GM12878 (cell line): ENCODE results near the gene KCNIP2. TPM values are rescaled to one million over a fixed set of nuclear protein-coding genes. Genes with fewer than 3 reads are reported as not detected.

ENCODE experiments used
- BACH1 ChIP-seq: fragments of 450-650 bp; IDR thresholded peaks from 2 replicates; pipeline ENCODE4 v1.6.1; 2017; ENCODE audit warnings: mild to moderate bottlenecking, borderline replicate concordance
- EED ChIP-seq: sonication (generic); IDR thresholded peaks from 2 replicates; pipeline ENCODE4 v1.6.1; 2016; ENCODE audit warnings: antibody characterized with exemption, low read depth
- NFYA ChIP-seq: IDR thresholded peaks from 2 replicates; pipeline ENCODE4 v1.6.1; 2011; ENCODE audit warnings: low read depth, mild to moderate bottlenecking, low read length, improper control_type of control experiment, borderline replicate concordance
- SPI1 ChIP-seq: IDR thresholded peaks from 2 replicates; pipeline ENCODE4 v1.6.1; 2011; ENCODE audit warnings: low read depth, mild to moderate bottlenecking, low read length, moderate library complexity, borderline replicate concordance; ENCODE audit not compliant: insufficient read depth
- TAF1 ChIP-seq: IDR thresholded peaks from 2 replicates; pipeline ENCODE4 v1.6.1; 2011; ENCODE audit warnings: mild to moderate bottlenecking, low read depth, low read length, borderline replicate concordance
- polyA plus RNA-seq, 11 experiments: library from polyadenylated mRNA; depleted of rRNA in 4 of 11; unstranded in 6 of 11; stranded (reverse) in 5 of 11; fragments of >200 nt; fragmentation: Nextera tagmentation in 4 of 11; fragmentation: Illumina TruSeq in 1 of 11; extraction: Ambion mirVana in 4 of 11; extraction: Trizol in 1 of 11; gene quantifications; 1 replicate in 1 of 11; 2 replicates in 10 of 11; pipeline versions ENCODE4 v1.2.1 to v1.2.3, GENCODE V29; 2011 to 2016; ENCODE audit warnings: inconsistent platforms in 2 of 11, missing spikeins in 2 of 11, low read depth in 1 of 11
- total RNA-seq, 4 experiments: library from RNA; depleted of rRNA in 3 of 4; stranded (reverse); fragments of >200 nt in 3 of 4; fragmentation: Illumina TruSeq in 1 of 4; extraction: Trizol in 1 of 4; gene quantifications; 2 replicates each; pipeline versions ENCODE4 v1.2.1 to v1.2.3, GENCODE V29; 2013 to 2021
- TF ChIP-seq, protein P1 (sequence below): fragments of 150-350 bp; IDR thresholded peaks from 2 replicates; pipeline ENCODE4 v1.6.1; 2014; ENCODE audit warnings: mild to moderate bottlenecking, low read depth, low read length
- TF ChIP-seq, protein P2 (sequence below): IDR thresholded peaks from 2 replicates; pipeline ENCODE4 v1.6.1; 2012; ENCODE audit warnings: low read depth, low read length, improper control_type of control experiment
- TF ChIP-seq, protein P3 (sequence below): fragments of 450-650 bp; formaldehyde crosslinking; IDR thresholded peaks from 2 replicates; pipeline ENCODE4 v1.4.0; 2020; ENCODE audit warnings: mild to moderate bottlenecking, moderate library complexity
- TF ChIP-seq, protein P4 (sequence below): IDR thresholded peaks from 2 replicates; pipeline ENCODE4 v1.6.1; 2012; ENCODE audit warnings: improper control_type of control experiment, low read depth, low read length; ENCODE audit not compliant: insufficient replicate concordance
- TF ChIP-seq, protein P5 (sequence below): IDR thresholded peaks from 2 replicates; pipeline ENCODE4 v1.6.1; 2011; ENCODE audit warnings: borderline replicate concordance, low read depth, mild to moderate bottlenecking, moderate library complexity, mixed read lengths, low read length; ENCODE audit not compliant: insufficient read depth; ENCODE audit errors: extremely low read length

KCNIP2 gene
- total and polyA plus RNA-seq, 10 of the 15 experiments (the other 5 are each of a cell fraction or from before 2014, with no cell fraction given) = 0.46 to 4.3 (median 1.7) TPM

DNA sequence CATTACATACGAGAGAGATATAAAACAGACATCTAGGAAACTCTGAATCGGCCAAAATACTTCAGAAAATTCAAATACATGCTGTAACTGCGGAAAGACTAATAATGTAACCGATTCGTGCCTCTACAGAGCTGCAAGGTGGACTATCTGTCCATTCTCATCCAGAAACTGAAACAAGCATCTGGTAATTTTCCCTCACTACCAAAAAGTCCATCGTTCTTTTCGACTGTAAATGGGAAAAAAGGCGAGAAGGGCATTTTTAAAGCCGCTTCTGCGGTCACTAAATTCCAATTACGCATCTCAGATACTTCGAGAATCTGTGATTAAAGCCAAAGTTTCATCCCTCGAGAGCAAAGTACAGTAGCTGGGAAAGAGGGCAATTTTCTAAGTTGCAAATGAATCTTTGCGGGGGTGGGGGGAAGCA lies 26.7 kb downstream of the KCNIP2 start (continued):
- TF ChIP-seq, protein P1, sequence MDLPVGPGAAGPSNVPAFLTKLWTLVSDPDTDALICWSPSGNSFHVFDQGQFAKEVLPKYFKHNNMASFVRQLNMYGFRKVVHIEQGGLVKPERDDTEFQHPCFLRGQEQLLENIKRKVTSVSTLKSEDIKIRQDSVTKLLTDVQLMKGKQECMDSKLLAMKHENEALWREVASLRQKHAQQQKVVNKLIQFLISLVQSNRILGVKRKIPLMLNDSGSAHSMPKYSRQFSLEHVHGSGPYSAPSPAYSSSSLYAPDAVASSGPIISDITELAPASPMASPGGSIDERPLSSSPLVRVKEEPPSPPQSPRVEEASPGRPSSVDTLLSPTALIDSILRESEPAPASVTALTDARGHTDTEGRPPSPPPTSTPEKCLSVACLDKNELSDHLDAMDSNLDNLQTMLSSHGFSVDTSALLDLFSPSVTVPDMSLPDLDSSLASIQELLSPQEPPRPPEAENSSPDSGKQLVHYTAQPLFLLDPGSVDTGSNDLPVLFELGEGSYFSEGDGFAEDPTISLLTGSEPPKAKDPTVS = no peak
- TF ChIP-seq, protein P2, sequence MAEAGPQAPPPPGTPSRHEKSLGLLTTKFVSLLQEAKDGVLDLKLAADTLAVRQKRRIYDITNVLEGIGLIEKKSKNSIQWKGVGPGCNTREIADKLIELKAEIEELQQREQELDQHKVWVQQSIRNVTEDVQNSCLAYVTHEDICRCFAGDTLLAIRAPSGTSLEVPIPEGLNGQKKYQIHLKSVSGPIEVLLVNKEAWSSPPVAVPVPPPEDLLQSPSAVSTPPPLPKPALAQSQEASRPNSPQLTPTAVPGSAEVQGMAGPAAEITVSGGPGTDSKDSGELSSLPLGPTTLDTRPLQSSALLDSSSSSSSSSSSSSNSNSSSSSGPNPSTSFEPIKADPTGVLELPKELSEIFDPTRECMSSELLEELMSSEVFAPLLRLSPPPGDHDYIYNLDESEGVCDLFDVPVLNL = no peak
- TF ChIP-seq BACH1 (no peak), TAF1 (no peak), SPI1 (no peak), EED (peak; percentile 51; the same call in 1 of the 2 replicates), NFYA (no peak)
- TF ChIP-seq, protein P3, sequence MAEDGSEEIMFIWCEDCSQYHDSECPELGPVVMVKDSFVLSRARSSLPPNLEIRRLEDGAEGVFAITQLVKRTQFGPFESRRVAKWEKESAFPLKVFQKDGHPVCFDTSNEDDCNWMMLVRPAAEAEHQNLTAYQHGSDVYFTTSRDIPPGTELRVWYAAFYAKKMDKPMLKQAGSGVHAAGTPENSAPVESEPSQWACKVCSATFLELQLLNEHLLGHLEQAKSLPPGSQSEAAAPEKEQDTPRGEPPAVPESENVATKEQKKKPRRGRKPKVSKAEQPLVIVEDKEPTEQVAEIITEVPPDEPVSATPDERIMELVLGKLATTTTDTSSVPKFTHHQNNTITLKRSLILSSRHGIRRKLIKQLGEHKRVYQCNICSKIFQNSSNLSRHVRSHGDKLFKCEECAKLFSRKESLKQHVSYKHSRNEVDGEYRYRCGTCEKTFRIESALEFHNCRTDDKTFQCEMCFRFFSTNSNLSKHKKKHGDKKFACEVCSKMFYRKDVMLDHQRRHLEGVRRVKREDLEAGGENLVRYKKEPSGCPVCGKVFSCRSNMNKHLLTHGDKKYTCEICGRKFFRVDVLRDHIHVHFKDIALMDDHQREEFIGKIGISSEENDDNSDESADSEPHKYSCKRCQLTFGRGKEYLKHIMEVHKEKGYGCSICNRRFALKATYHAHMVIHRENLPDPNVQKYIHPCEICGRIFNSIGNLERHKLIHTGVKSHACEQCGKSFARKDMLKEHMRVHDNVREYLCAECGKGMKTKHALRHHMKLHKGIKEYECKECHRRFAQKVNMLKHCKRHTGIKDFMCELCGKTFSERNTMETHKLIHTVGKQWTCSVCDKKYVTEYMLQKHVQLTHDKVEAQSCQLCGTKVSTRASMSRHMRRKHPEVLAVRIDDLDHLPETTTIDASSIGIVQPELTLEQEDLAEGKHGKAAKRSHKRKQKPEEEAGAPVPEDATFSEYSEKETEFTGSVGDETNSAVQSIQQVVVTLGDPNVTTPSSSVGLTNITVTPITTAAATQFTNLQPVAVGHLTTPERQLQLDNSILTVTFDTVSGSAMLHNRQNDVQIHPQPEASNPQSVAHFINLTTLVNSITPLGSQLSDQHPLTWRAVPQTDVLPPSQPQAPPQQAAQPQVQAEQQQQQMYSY (CRISPR knock-in tag) = no peak
- TF ChIP-seq, protein P4, sequence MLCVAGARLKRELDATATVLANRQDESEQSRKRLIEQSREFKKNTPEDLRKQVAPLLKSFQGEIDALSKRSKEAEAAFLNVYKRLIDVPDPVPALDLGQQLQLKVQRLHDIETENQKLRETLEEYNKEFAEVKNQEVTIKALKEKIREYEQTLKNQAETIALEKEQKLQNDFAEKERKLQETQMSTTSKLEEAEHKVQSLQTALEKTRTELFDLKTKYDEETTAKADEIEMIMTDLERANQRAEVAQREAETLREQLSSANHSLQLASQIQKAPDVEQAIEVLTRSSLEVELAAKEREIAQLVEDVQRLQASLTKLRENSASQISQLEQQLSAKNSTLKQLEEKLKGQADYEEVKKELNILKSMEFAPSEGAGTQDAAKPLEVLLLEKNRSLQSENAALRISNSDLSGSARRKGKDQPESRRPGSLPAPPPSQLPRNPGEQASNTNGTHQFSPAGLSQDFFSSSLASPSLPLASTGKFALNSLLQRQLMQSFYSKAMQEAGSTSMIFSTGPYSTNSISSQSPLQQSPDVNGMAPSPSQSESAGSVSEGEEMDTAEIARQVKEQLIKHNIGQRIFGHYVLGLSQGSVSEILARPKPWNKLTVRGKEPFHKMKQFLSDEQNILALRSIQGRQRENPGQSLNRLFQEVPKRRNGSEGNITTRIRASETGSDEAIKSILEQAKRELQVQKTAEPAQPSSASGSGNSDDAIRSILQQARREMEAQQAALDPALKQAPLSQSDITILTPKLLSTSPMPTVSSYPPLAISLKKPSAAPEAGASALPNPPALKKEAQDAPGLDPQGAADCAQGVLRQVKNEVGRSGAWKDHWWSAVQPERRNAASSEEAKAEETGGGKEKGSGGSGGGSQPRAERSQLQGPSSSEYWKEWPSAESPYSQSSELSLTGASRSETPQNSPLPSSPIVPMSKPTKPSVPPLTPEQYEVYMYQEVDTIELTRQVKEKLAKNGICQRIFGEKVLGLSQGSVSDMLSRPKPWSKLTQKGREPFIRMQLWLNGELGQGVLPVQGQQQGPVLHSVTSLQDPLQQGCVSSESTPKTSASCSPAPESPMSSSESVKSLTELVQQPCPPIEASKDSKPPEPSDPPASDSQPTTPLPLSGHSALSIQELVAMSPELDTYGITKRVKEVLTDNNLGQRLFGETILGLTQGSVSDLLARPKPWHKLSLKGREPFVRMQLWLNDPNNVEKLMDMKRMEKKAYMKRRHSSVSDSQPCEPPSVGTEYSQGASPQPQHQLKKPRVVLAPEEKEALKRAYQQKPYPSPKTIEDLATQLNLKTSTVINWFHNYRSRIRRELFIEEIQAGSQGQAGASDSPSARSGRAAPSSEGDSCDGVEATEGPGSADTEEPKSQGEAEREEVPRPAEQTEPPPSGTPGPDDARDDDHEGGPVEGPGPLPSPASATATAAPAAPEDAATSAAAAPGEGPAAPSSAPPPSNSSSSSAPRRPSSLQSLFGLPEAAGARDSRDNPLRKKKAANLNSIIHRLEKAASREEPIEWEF = no peak
- TF ChIP-seq, protein P5, sequence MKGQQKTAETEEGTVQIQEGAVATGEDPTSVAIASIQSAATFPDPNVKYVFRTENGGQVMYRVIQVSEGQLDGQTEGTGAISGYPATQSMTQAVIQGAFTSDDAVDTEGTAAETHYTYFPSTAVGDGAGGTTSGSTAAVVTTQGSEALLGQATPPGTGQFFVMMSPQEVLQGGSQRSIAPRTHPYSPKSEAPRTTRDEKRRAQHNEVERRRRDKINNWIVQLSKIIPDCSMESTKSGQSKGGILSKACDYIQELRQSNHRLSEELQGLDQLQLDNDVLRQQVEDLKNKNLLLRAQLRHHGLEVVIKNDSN = no peak
- TF ChIP-seq, all 136 proteins: peak for 15
